Neural progenitor cell (in vitro differentiated cells): ENCODE results near the gene COL4A2. TPM values are rescaled to one million over a fixed set of nuclear protein-coding genes. Genes with fewer than 3 reads are reported as not detected.

Source experiments
- DNase-seq: peaks from one replicate; pipeline ENCODE4 v3.0.0-alpha.2; 2016; ENCODE audit warnings: low spot score
- H2AFZ ChIP-seq: fragments of 200-600 bp; sonication (generic); replicated peaks from 2 replicates; pipeline ENCODE4 v1.6.1; 2016; ENCODE audit warnings: antibody characterized with exemption
- H3F3A ChIP-seq: fragments of 200-600 bp; sonication (generic); 2 replicates; pipeline ENCODE4 v1.6.1; 2016; ENCODE audit warnings: antibody characterized with exemption, low read depth
- H3K27ac ChIP-seq: fragments of 200-600 bp; sonication (generic); 2 replicates; pipeline ENCODE4 v1.5.1; 2016; ENCODE audit warnings: mild to moderate bottlenecking
- H3K27me3 ChIP-seq: fragments of 200-600 bp; sonication (generic); 2 replicates; pipeline ENCODE4 v1.6.1; 2016; ENCODE audit warnings: mild to moderate bottlenecking, moderate library complexity
- H3K36me3 ChIP-seq: fragments of 200-600 bp; sonication (generic); 2 replicates; pipeline ENCODE4 v1.5.1; 2016
- H3K4me1 ChIP-seq: fragments of 200-600 bp; sonication (generic); 2 replicates; pipeline ENCODE4 v1.6.1; 2016; ENCODE audit warnings: mixed run types
- H3K4me2 ChIP-seq: fragments of 200-600 bp; sonication (generic); 2 replicates; pipeline ENCODE4 v1.6.1; 2016
- H3K4me3 ChIP-seq: fragments of 200-600 bp; sonication (generic); 2 replicates; pipeline ENCODE4 v1.5.1; 2016
- H3K79me2 ChIP-seq: fragments of 200-600 bp; sonication (generic); 2 replicates; pipeline ENCODE4 v1.6.1; 2016; ENCODE audit warnings: low read depth
- H3K9ac ChIP-seq: fragments of 200-600 bp; sonication (generic); 2 replicates; pipeline ENCODE4 v1.6.1; 2016
- H3K9me3 ChIP-seq: fragments of 200-600 bp; sonication (generic); 2 replicates; pipeline ENCODE4 v1.5.1; 2016; ENCODE audit warnings: low read depth
- H4K20me1 ChIP-seq: fragments of 200-600 bp; sonication (generic); 2 replicates; pipeline ENCODE4 v1.6.1; 2016; ENCODE audit warnings: low read depth
- H3K27ac Mint-ChIP-seq: 3 replicates; pipeline ENCODE4 v1.8.0; 2021; ENCODE audit warnings: mixed read lengths
- H3K27me3 Mint-ChIP-seq: 2 replicates; pipeline ENCODE4 v1.8.0; 2022; ENCODE audit warnings: low read depth, mild to moderate bottlenecking, inconsistent platforms, moderate library complexity, mixed read lengths; ENCODE audit not compliant: insufficient read depth
- H3K36me3 Mint-ChIP-seq: 3 replicates; pipeline ENCODE4 v1.8.0; 2021; ENCODE audit warnings: mixed read lengths
- H3K4me1 Mint-ChIP-seq: 3 replicates; pipeline ENCODE4 v1.8.0; 2021; ENCODE audit warnings: mixed read lengths
- H3K4me3 Mint-ChIP-seq: 3 replicates; pipeline ENCODE4 v1.8.0; 2021; ENCODE audit warnings: mild to moderate bottlenecking, moderate library complexity, mixed read lengths
- H3K9me3 Mint-ChIP-seq: 3 replicates; pipeline ENCODE4 v1.8.0; 2020; ENCODE audit warnings: mixed read lengths
- CTCF ChIP-seq: fragments of 200-600 bp; sonication (generic); IDR thresholded peaks from 2 replicates; pipeline ENCODE4 v1.5.1; 2017; ENCODE audit warnings: antibody characterized with exemption, mild to moderate bottlenecking
- EZH2 ChIP-seq: fragments of 200-600 bp; sonication (generic); IDR thresholded peaks from 2 replicates; pipeline ENCODE4 v1.6.1; 2017; ENCODE audit warnings: antibody characterized with exemption, mild to moderate bottlenecking, moderate library complexity
- EZH2phosphoT487 ChIP-seq: fragments of 200-600 bp; sonication (generic); IDR thresholded peaks from 2 replicates; pipeline ENCODE4 v1.6.1; 2017; ENCODE audit warnings: antibody characterized with exemption
- total RNA-seq: library from RNA; depleted of rRNA; stranded (reverse); fragments of >200 nt; gene quantifications from 2 replicates; pipeline ENCODE4 v1.2.3, GENCODE V29; 2015; ENCODE audit warnings: low replicate concordance

Gene COL4A2
- total RNA-seq, 1 donor from 2014 or later, result 73.6 TPM

DNA sequence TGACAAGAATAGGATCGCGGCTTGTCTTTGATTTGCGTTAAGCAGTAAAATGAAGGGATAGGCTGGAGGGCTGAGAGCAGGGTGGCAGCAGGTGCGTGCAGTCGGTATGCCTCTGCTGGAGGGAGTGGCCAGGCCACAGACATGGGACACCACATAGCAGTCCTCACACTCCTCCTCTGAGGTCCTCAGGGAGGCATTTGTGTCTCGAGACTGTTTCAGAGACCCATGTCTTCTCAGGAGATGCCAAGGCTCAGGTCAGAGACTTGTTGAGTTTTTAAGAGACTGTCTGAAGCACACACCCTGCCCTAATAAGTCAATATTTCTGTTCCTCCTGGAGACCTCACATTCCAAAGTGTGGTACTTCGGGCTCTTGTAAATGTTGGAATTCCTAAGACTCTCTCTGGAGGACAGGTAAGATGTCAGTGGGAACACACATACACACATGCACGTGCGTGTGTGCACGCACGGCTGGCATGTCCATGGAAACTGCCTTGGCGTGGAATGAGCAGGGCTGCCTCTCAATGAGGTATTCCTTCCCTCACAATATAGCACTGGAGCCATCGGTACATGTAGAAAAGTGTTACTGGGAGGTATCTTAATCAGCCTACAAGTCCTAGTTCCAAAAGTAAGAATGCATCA, 46.4 kb downstream of the COL4A2 start:
- H3K27ac Mint-ChIP-seq, result peak overlapping the region; percentile 32
- H3K9me3 Mint-ChIP-seq, result no peaks in the 10 kb centered on the region
- peaks cover 12% of the 10 kb centered on the region for H3K27me3 Mint-ChIP-seq
- H3K9ac ChIP-seq, result no peak overlapping the region
- peaks cover 37% of the 10 kb centered on the region for H3K79me2 ChIP-seq
- no peak overlapping the region for H3K4me2 ChIP-seq
- no peaks in the 10 kb centered on the region for H3K36me3 ChIP-seq
- TF ChIP-seq CTCF (no peak), EZH2phosphoT487 (no peak), EZH2 (no peak)
- no peaks in the 10 kb centered on the region for H3K9me3 ChIP-seq
- H4K20me1 ChIP-seq, result peaks cover 57% of the 10 kb centered on the region
- H3F3A ChIP-seq, result no peaks in the 10 kb centered on the region
- H3K4me3 ChIP-seq, result no peak overlapping the region
- H3K4me3 Mint-ChIP-seq, result no peak overlapping the region
- no peak for DNase-seq
- H3K4me1 Mint-ChIP-seq, result peaks cover 22% of the 10 kb centered on the region
- peaks cover 25% of the 10 kb centered on the region for H3K36me3 Mint-ChIP-seq
- no peak overlapping the region for H2AFZ ChIP-seq
- no peaks in the 10 kb centered on the region for H3K4me1 ChIP-seq
- no peak overlapping the region for H3K27ac ChIP-seq
- no peaks in the 10 kb centered on the region for H3K27me3 ChIP-seq

- Mint-ChIP-seq H3K36me3 (peaks cover 21% of the 10 kb centered on the region), H3K4me1 (peaks cover 23% of the 10 kb centered on the region), H3K27me3 (peaks cover 12% of the 10 kb centered on the region), H3K9me3 (no peaks in the 10 kb centered on the region), H3K27ac (no peak overlapping the region), H3K4me3 (no peak overlapping the region)
- H3K9ac ChIP-seq, result no peak overlapping the region
- H3K4me1 ChIP-seq, result no peaks in the 10 kb centered on the region
- no peaks in the 10 kb centered on the region for H3K9me3 ChIP-seq
- H3K27me3 ChIP-seq, result no peaks in the 10 kb centered on the region
- no peak overlapping the region for H3K27ac ChIP-seq
- TF ChIP-seq EZH2phosphoT487 (no peak), CTCF (no peak), EZH2 (no peak)
- no peaks in the 10 kb centered on the region for H3F3A ChIP-seq
- H3K36me3 ChIP-seq, result no peaks in the 10 kb centered on the region
- H4K20me1 ChIP-seq, result peaks cover 55% of the 10 kb centered on the region
- H3K4me3 ChIP-seq, result no peak overlapping the region
- H2AFZ ChIP-seq, result no peak overlapping the region
- H3K4me2 ChIP-seq, result no peak overlapping the region
- no peak for DNase-seq
- peaks cover 33% of the 10 kb centered on the region for H3K79me2 ChIP-seq
Observed at GRCh38 chr13:110354123-110354627, 47.1 kb downstream of the COL4A2 start.

- Mint-ChIP-seq H3K27ac (no peak overlapping the region), H3K4me1 (peaks cover 26% of the 10 kb centered on the region)
Observed at GRCh38 chr13:110354715-110355473, 47.8 kb downstream of the COL4A2 start.

More at GRCh38 chr13:110354715-110355473, 47.8 kb downstream of the COL4A2 start:
- peaks cover 10% of the 10 kb centered on the region for H3K27me3 Mint-ChIP-seq
- Histone ChIP-seq H3K36me3 (no peaks in the 10 kb centered on the region), H3K9me3 (no peaks in the 10 kb centered on the region), H3K4me2 (no peak overlapping the region), H3K4me1 (no peaks in the 10 kb centered on the region), H2AFZ (no peak overlapping the region), H3K27ac (no peak overlapping the region), H3K79me2 (peaks cover 27% of the 10 kb centered on the region), H3F3A (no peaks in the 10 kb centered on the region), H4K20me1 (peaks cover 59% of the 10 kb centered on the region), H3K4me3 (no peak overlapping the region), H3K27me3 (no peaks in the 10 kb centered on the region), H3K9ac (no peak overlapping the region)
- H3K4me3 Mint-ChIP-seq, result no peak overlapping the region
- no peaks in the 10 kb centered on the region for H3K9me3 Mint-ChIP-seq
- no peak for DNase-seq
- H3K36me3 Mint-ChIP-seq, result peaks cover 24% of the 10 kb centered on the region
- TF ChIP-seq EZH2, result no peak
- no peak for TF ChIP-seq EZH2phosphoT487
- TF ChIP-seq CTCF, result no peak
